GM12873 (cell line): ENCODE data around the gene PMF1.

Experiments used
- CTCF ChIP-seq: IDR thresholded peaks from 2 replicates; pipeline ENCODE4 v1.5.1; 2012; ENCODE audit warnings: low read depth, mild to moderate bottlenecking, moderate library complexity, low read length, control low read depth; ENCODE audit not compliant: insufficient read depth; ENCODE audit errors: missing control alignments

PMF1 gene

GRCh38 chr1:156238248-156238647 is 25.4 kb downstream of the PMF1 start:
- TF ChIP-seq CTCF = no peak

- TF ChIP-seq CTCF = no peak
These were observed 28.6 kb downstream of the PMF1 start for GRCh38 chr1:156241311-156241811.

- TF ChIP-seq CTCF = no peak
These were observed 29.1 kb downstream of the PMF1 start, which contains the start of gene BGLAP for GRCh38 chr1:156241926-156242325. BGLAP (plus strand) TSS chr1:156242184; CDS start chr1:156242232, 48 bp downstream.

GRCh38 chr1:156242738-156243137 is 29.9 kb downstream of the PMF1 start:
- no peak for TF ChIP-seq CTCF

GRCh38 chr1:156244126-156244525 is 31.3 kb downstream of the PMF1 start:
- no peak for TF ChIP-seq CTCF

GRCh38 chr1:156244712-156245111 is 31.9 kb downstream of the PMF1 start:
- TF ChIP-seq CTCF = no peak

- no peak for TF ChIP-seq CTCF
These were observed 32.8 kb downstream of the PMF1 start for GRCh38 chr1:156245451-156246232.
